Measurements from ENCODE around the gene ARL14.

GRCh38 chr3:160671995-160672394 is 5.0 kb upstream of the ARL14 start:
- TF ChIP-seq TEAD3 (CRISPR knock-in tag; optimal IDR thresholded peaks at IDR 0.05; ENCODE audit: borderline replicate concordance) (no peak), PITX1 (CRISPR knock-in tag; IDR thresholded peaks at IDR 0.05) (no peak), NCOA2 (CRISPR knock-in tag; IDR thresholded peaks at IDR 0.05) (no peak), ZNF121 (CRISPR knock-in tag; IDR thresholded peaks at IDR 0.05) (no peak), POLR2AphosphoS5 (IDR thresholded peaks at IDR 0.05; ENCODE audit: low read depth, low read length) (no peak), TCF12 (IDR thresholded peaks at IDR 0.05) (no peak), TCF12 (CRISPR knock-in tag; IDR thresholded peaks at IDR 0.05) (no peak), ZNF451 (CRISPR knock-in tag; IDR thresholded peaks at IDR 0.05) (no peak), RFXAP (CRISPR knock-in tag; IDR thresholded peaks at IDR 0.05; ENCODE audit: borderline replicate concordance) (no peak), NR2C2 (CRISPR knock-in tag; IDR thresholded peaks at IDR 0.05; ENCODE audit: borderline replicate concordance) (no peak)
- TF ChIP-seq, protein P1, sequence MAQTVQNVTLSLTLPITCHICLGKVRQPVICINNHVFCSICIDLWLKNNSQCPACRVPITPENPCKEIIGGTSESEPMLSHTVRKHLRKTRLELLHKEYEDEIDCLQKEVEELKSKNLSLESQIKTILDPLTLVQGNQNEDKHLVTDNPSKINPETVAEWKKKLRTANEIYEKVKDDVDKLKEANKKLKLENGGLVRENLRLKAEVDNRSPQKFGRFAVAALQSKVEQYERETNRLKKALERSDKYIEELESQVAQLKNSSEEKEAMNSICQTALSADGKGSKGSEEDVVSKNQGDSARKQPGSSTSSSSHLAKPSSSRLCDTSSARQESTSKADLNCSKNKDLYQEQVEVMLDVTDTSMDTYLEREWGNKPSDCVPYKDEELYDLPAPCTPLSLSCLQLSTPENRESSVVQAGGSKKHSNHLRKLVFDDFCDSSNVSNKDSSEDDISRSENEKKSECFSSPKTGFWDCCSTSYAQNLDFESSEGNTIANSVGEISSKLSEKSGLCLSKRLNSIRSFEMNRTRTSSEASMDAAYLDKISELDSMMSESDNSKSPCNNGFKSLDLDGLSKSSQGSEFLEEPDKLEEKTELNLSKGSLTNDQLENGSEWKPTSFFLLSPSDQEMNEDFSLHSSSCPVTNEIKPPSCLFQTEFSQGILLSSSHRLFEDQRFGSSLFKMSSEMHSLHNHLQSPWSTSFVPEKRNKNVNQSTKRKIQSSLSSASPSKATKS (CRISPR knock-in tag; IDR thresholded peaks at IDR 0.05), result no peak
- TF ChIP-seq, protein P2, sequence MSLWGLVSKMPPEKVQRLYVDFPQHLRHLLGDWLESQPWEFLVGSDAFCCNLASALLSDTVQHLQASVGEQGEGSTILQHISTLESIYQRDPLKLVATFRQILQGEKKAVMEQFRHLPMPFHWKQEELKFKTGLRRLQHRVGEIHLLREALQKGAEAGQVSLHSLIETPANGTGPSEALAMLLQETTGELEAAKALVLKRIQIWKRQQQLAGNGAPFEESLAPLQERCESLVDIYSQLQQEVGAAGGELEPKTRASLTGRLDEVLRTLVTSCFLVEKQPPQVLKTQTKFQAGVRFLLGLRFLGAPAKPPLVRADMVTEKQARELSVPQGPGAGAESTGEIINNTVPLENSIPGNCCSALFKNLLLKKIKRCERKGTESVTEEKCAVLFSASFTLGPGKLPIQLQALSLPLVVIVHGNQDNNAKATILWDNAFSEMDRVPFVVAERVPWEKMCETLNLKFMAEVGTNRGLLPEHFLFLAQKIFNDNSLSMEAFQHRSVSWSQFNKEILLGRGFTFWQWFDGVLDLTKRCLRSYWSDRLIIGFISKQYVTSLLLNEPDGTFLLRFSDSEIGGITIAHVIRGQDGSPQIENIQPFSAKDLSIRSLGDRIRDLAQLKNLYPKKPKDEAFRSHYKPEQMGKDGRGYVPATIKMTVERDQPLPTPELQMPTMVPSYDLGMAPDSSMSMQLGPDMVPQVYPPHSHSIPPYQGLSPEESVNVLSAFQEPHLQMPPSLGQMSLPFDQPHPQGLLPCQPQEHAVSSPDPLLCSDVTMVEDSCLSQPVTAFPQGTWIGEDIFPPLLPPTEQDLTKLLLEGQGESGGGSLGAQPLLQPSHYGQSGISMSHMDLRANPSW (CRISPR knock-in tag; IDR thresholded peaks at IDR 0.05; ENCODE audit: borderline replicate concordance), result no peak
- TF ChIP-seq, protein P3, sequence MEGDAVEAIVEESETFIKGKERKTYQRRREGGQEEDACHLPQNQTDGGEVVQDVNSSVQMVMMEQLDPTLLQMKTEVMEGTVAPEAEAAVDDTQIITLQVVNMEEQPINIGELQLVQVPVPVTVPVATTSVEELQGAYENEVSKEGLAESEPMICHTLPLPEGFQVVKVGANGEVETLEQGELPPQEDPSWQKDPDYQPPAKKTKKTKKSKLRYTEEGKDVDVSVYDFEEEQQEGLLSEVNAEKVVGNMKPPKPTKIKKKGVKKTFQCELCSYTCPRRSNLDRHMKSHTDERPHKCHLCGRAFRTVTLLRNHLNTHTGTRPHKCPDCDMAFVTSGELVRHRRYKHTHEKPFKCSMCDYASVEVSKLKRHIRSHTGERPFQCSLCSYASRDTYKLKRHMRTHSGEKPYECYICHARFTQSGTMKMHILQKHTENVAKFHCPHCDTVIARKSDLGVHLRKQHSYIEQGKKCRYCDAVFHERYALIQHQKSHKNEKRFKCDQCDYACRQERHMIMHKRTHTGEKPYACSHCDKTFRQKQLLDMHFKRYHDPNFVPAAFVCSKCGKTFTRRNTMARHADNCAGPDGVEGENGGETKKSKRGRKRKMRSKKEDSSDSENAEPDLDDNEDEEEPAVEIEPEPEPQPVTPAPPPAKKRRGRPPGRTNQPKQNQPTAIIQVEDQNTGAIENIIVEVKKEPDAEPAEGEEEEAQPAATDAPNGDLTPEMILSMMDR (CRISPR knock-in tag; IDR thresholded peaks at IDR 0.05), result no peak
